Pons (tissue), 1 donor: Measurements from ENCODE around the gene PTMS.

Source experiments
- DNase-seq: peaks from one replicate; pipeline ENCODE4 v3.0.0-alpha.2; 2016; ENCODE audit warnings: low spot score

Gene PTMS

DNA sequence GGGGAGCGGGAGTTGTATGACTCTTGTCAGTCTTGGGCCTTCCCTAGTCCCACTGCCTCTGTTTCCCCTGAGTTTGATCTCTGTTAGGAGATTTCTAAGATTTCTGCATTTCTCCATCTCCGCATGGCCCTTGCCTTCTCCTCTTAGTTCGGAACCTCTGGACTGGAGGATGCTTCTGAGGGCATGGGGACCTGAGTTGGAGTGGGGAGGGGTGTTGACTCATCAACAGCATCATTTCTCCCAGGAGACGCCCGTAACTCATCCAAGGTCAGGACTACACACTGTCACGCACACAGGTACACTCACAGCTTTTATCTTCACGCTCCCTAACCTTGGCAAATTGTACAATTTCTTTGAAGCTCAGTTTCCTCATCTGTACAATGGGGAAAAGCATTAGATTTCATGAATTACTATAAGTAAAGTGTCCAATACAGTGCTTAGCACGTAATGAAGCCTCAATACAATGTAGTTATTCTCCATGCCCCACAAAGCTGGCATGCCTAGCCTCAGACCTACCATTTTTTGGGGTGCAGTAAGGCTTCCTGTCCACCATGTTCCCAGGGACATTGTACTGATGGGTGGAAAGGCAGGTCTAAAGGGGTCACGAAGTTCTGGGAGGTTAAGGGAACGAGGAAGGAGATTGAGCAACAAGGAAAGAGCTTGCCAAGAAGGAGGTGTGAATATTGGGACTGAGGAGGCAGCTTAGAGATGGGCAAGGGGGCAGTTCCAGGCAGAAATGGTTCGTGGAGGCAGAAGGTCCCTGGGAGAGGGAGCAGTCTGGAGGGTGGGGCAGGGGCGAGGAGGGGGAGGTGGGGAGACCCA, 5.6 kb downstream of the PTMS start:
- DNase-seq: no peak

DNA sequence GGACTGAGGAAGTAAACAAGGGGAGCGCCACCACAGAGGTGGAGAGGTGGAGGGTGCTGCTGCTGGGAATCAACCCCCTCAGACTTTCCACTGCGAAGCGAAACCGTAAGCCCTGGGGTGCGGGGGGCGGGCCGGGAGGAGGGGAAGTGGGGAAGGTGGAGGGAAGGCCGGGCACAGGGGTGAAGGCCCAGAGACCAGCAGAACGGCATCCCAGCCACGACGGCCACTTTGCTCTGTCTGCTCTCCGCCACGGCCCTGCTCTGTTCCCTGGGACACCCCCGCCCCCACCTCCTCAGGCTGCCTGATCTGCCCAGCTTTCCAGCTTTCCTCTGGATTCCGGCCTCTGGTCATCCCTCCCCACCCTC, 6.2 kb downstream of the PTMS start, which contains the start of gene LAG3:
Gene LAG3, plus strand, starts transcription at position 190 of the 365 bp plus-strand sequence. CDS start 333 bp downstream, outside the sequence.
- DNase-seq: no peak

DNA sequence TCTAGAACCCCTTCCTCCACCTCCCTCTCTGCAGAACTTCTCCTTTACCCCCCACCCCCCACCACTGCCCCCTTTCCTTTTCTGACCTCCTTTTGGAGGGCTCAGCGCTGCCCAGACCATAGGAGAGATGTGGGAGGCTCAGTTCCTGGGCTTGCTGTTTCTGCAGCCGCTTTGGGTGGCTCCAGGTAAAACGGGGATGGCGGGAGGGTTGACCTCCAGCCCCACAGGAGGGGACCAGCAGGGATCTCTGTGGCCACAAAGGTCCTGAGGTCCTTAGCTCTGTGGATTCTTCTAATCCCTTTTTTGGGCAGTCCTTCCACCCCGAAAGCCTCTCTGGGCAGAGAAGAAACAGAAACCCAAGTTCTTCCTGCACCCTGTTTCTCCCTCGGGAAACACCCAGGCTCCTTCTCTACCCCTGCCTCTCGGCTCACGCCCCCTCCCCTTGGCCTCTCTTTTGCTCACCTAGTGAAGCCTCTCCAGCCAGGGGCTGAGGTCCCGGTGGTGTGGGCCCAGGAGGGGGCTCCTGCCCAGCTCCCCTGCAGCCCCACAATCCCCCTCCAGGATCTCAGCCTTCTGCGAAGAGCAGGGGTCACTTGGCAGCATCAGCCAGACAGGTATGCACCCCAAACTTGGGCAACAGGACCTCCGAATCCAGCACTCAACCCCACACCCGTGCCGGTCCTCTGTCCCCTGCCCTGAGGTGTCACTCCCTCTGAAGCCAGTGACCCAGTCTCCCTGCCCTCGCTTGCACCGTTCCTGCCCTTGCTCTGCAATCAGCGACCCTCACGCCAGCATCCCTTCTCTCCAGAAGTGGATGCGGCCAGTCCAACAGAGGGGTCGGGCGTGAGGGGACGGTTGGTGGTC, 6.8 kb downstream of the PTMS start:
- no peak for DNase-seq

- no peak for DNase-seq
Observed at GRCh38 chr12:6773590-6774351, 7.6 kb downstream of the PTMS start.

DNA sequence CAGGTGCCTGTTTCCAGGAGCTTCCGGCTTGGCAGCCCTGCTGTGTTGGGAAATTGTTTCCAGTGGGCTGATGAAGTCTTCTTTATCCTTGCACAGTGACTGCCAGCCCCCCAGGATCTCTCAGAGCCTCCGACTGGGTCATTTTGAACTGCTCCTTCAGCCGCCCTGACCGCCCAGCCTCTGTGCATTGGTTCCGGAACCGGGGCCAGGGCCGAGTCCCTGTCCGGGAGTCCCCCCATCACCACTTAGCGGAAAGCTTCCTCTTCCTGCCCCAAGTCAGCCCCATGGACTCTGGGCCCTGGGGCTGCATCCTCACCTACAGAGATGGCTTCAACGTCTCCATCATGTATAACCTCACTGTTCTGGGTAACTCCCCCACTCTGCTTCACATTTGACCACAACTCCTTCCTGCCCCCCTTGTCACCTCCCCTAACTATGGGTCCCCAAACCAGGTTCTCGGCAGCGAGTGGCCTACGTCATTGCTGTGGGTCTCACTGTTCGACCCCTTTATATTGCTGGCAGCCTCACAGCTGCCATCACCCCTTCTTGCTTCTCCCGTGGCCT, 8.4 kb downstream of the PTMS start:
- no peak for DNase-seq

- DNase-seq: no peak
Observed at GRCh38 chr12:6775185-6776174, 9.3 kb downstream of the PTMS start.

GRCh38 chr12:6777386-6777785, 11.2 kb downstream of the PTMS start:
- DNase-seq: no peak

DNA sequence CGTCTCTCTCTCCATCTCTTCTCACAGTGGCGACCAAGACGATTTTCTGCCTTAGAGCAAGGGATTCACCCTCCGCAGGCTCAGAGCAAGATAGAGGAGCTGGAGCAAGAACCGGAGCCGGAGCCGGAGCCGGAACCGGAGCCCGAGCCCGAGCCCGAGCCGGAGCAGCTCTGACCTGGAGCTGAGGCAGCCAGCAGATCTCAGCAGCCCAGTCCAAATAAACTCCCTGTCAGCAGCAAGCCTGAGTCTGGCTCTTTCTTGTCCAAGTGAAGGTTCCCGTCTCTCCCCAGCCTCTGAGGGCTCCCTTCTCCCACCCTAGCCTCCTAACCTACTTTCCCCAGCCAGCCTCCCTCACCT, 12.0 kb downstream of the PTMS start:
- no peak for DNase-seq

GRCh38 chr12:6778574-6779550, 12.7 kb downstream of the PTMS start:
- peak; percentile 94 for DNase-seq

GRCh38 chr12:6779708-6780432, 13.7 kb downstream of the PTMS start:
- DNase-seq: no peak

GRCh38 chr12:6780573-6780972, 14.4 kb downstream of the PTMS start:
- DNase-seq: no peak

- no peak for DNase-seq
Observed at GRCh38 chr12:6782119-6782518, 16.0 kb downstream of the PTMS start.

- no peak for DNase-seq
Observed at GRCh38 chr12:6782850-6783566, 16.8 kb downstream of the PTMS start.

DNA sequence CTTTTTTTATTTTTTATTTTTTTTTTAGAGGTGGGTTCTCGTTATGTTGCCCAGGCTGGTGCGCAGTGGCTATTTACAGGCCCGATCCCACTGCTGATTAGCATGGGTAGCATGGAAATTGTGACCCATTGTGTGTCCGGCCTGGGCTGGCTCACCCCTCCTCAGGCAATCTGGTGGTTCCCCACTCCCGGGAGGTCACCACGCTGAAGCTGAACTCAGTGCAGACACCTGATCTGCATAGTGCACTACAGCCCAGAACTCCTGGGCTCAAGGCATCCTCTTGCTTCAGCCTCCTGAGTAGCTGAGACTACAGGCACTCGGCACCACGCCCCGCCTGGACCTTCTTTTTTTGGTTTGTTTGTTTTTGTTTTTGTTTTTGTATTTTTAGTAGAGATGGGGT, 17.7 kb downstream of the PTMS start:
- DNase-seq: no peak

- DNase-seq: no peak
Observed at GRCh38 chr12:6784296-6784695, 18.1 kb downstream of the PTMS start.

- DNase-seq: no peak
Observed at GRCh38 chr12:6784761-6785160, 18.6 kb downstream of the PTMS start.

GRCh38 chr12:6786416-6787094, 20.4 kb downstream of the PTMS start:
- DNase-seq: no peak

GRCh38 chr12:6787309-6787708, 21.1 kb downstream of the PTMS start:
- no peak for DNase-seq
